ENCODE results near the gene RALGPS2. TPM values are rescaled to one million over a fixed set of nuclear protein-coding genes. Genes with fewer than 3 reads are reported as not detected.

The RALGPS2 gene
- total and polyA plus RNA-seq, 2 of the 13 experiments (the other 11 are each of a cell fraction or from before 2014, with no cell fraction given), result 15.6 to 36.0 TPM

DNA sequence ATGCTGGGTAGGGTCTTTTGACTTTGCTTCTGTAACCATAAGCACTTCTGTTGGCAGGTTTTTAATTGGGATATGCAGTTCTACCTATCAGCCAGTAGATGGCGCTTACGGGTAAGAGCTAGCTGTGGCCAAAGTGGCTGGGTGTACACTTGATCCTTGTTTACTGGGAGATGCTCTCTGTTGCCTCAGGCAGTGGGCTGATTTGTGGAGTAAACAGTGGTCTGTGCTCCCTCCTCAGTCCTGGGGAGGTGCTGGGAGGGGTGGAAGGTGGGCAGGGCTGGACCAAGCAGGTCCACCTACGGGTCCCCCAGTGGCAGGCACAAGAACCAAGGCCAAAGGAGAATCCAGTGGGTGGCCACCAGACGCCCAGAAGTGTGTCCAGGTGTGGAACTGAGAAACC is 43.4 kb downstream of the RALGPS2 start (continued):
- TF ChIP-seq, protein P1, sequence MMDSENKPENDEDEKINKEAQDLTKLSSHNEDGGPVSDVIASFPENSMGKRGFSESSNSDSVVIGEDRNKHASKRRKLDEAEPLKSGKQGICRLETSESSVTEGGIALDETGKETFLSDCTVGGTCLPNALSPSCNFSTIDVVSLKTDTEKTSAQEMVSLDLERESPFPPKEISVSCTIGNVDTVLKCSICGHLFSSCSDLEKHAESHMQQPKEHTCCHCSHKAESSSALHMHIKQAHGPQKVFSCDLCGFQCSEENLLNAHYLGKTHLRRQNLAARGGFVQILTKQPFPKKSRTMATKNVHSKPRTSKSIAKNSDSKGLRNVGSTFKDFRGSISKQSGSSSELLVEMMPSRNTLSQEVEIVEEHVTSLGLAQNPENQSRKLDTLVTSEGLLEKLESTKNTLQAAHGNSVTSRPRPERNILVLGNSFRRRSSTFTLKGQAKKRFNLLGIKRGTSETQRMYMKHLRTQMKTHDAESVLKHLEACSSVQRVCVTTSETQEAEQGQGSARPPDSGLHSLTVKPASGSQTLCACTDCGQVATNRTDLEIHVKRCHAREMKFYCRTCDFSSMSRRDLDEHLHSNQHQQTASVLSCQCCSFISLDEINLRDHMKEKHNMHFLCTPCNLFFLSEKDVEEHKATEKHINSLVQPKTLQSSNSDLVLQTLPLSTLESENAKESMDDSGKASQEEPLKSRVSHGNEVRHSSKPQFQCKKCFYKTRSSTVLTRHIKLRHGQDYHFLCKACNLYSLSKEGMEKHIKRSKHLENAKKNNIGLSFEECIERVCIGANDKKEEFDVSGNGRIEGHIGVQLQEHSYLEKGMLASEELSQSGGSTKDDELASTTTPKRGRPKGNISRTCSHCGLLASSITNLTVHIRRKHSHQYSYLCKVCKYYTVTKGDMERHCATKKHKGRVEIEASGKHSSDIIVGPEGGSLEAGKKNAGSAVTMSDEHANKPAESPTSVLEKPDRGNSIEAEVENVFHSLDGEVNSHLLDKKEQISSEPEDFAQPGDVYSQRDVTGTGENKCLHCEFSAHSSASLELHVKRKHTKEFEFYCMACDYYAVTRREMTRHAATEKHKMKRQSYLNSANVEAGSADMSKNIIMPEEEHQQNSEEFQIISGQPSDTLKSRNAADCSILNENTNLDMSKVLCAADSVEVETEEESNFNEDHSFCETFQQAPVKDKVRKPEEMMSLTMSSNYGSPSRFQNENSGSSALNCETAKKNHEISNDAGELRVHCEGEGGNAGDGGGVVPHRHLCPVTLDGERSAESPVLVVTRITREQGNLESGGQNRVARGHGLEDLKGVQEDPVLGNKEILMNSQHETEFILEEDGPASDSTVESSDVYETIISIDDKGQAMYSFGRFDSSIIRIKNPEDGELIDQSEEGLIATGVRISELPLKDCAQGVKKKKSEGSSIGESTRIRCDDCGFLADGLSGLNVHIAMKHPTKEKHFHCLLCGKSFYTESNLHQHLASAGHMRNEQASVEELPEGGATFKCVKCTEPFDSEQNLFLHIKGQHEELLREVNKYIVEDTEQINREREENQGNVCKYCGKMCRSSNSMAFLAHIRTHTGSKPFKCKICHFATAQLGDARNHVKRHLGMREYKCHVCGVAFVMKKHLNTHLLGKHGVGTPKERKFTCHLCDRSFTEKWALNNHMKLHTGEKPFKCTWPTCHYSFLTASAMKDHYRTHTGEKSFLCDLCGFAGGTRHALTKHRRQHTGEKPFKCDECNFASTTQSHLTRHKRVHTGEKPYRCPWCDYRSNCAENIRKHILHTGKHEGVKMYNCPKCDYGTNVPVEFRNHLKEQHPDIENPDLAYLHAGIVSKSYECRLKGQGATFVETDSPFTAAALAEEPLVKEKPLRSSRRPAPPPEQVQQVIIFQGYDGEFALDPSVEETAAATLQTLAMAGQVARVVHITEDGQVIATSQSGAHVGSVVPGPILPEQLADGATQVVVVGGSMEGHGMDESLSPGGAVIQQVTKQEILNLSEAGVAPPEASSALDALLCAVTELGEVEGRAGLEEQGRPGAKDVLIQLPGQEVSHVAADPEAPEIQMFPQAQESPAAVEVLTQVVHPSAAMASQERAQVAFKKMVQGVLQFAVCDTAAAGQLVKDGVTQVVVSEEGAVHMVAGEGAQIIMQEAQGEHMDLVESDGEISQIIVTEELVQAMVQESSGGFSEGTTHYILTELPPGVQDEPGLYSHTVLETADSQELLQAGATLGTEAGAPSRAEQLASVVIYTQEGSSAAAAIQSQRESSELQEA (CRISPR knock-in tag; IDR thresholded peaks at IDR 0.05; ENCODE audit: not compliant biosample characterization), result no peak

DNA sequence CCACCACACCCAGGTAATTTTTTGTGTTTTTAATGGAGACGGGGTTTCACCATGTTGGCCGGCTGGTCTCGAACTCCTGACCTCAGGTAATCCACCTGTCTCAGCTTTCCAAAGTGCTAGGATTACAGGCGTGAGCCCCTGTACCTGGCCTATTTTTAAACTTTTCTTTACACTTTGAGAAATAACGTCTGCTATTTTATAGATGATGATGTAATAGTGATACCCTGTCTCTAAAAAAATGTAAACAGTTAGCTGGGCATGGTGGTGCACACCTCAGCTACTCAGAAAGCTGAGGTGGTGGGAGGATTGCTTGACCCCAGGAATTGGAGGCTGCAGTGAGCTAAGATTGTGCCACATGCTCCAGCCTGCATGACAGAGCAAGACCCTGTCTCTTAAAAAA is 47.9 kb downstream of the RALGPS2 start:
- H3K36me3 ChIP-seq (replicated peaks in 1 of 2; ENCODE audit: control insufficient read depth in 1 of 2, insufficient read depth in 2 of 2, low read length in 2 of 2), result peaks cover 0 to 3% of the 10 kb centered on the region in 2 experiments; a peak in 2 of 5 replicates
- H3K4me3 ChIP-seq (replicated peaks in 1 of 3; ENCODE audit: insufficient read depth in 1 of 3, low read depth in 2 of 3, low read length in 3 of 3), result no peak overlapping the region
- no peak overlapping the region for H2AFZ ChIP-seq (ENCODE audit: low read length)
- H3K27ac ChIP-seq (ENCODE audit: extremely low read length, insufficient read depth, low read length), result no peak overlapping the region
- DNase-seq (ENCODE audit: low spot score) (no peak), ATAC-seq (no peak), FAIRE-seq (no peak)
- peaks cover 29% of the 10 kb centered on the region for H3K79me2 ChIP-seq (ENCODE audit: insufficient read depth, low read length)
- H3K9ac ChIP-seq (ENCODE audit: insufficient read depth, low read depth, low read length), result no peak overlapping the region
- intact Hi-C loops (cut with micrococcal nuclease; ENCODE audit: unreplicated experiment), result no loop called here
- H3K4me2 ChIP-seq (ENCODE audit: low read depth, low read length), result no peak overlapping the region
- TF ChIP-seq ZKSCAN5 (CRISPR knock-in tag; IDR thresholded peaks at IDR 0.05) (no peak), ATF7 (IDR thresholded peaks at IDR 0.05) (0 out of 2 replicates have a peak, but pooled peaks have one; percentile 28), ATF7 (CRISPR knock-in tag; IDR thresholded peaks at IDR 0.05) (no peak)
- POLR2A ChIA-PET, result no interaction called here
- peaks cover 5% of the 10 kb centered on the region; the same call in 1 of the 2 replicates for H4K20me1 ChIP-seq (ENCODE audit: insufficient read depth, low read length)
- H3K9me3 ChIP-seq (ENCODE audit: low read length), result peaks cover 17% of the 10 kb centered on the region
- in situ Hi-C loops (cut with HindIII; ENCODE audit: extremely low pct_ligation_motif_present, low pct_unique_long_range_greater_than_20kb), result loop anchor here (25.0 kb wide), 1 partner anchor 589 kb away; the partner anchor contains the start of gene AXDND1
- H3K4me1 ChIP-seq (ENCODE audit: insufficient read depth, low read length), result peaks cover 10% of the 10 kb centered on the region
- WGBS (ENCODE audit: low lambda C conversion rate), result 91% methylated on average over 5 of the region's 5 CpGs
- CTCF ChIA-PET (ENCODE audit: low intra/inter-chr PET ratio, low total read pairs), result no interaction called here
- BruUV-seq (replicated peaks), result no TSS peak
- no peaks in the 10 kb centered on the region for H3K27me3 ChIP-seq (ENCODE audit: control insufficient read depth in 1 of 2, insufficient read depth in 2 of 2, low read length in 2 of 2)

Data from HepG2 (cell line).